ENCODE results near the gene CD28.

The CD28 gene

GRCh38 chr2:203733684-203734083, 27.2 kb downstream of the CD28 start:
- Histone ChIP-seq H3K4me3 (replicated peaks; ENCODE audit: insufficient read depth, low read length) (no peak overlapping the region), H3K27me3 (ENCODE audit: insufficient read depth, poor library complexity, severe bottlenecking) (no peaks in the 10 kb centered on the region), H3K27ac (replicated peaks) (no peak overlapping the region)
- no peak for DNase-seq (ENCODE audit: low read depth in 1 of 2, low spot score in 1 of 2)
- TF ChIP-seq REST (IDR thresholded peaks at IDR 0.05; ENCODE audit: insufficient replicate concordance, low read depth): no peak
- no peak for TF ChIP-seq POLR2AphosphoS5 (IDR thresholded peaks at IDR 0.05; ENCODE audit: low read depth)
- no peak for TF ChIP-seq GABPA (IDR thresholded peaks at IDR 0.05; ENCODE audit: low read depth)
- no peak for TF ChIP-seq CTCF (IDR thresholded peaks at IDR 0.05; ENCODE audit: insufficient read depth, low read length)
- TF ChIP-seq SPI1 (IDR thresholded peaks at IDR 0.05; ENCODE audit: borderline replicate concordance, low read depth): no peak

GRCh38 chr2:203734276-203734983, 28.0 kb downstream of the CD28 start:
- H3K27me3 ChIP-seq (ENCODE audit: insufficient read depth, poor library complexity, severe bottlenecking): no peaks in the 10 kb centered on the region
- TF ChIP-seq SPI1 (IDR thresholded peaks at IDR 0.05; ENCODE audit: borderline replicate concordance, low read depth): no peak
- TF ChIP-seq CTCF (IDR thresholded peaks at IDR 0.05; ENCODE audit: insufficient read depth, low read length): no peak
- TF ChIP-seq POLR2AphosphoS5 (IDR thresholded peaks at IDR 0.05; ENCODE audit: low read depth): no peak
- TF ChIP-seq REST (IDR thresholded peaks at IDR 0.05; ENCODE audit: insufficient replicate concordance, low read depth): no peak
- no peak overlapping the region for H3K4me3 ChIP-seq (replicated peaks; ENCODE audit: insufficient read depth, low read length)
- no peak for DNase-seq (ENCODE audit: low read depth in 1 of 2, low spot score in 1 of 2)
- H3K27ac ChIP-seq (replicated peaks): no peak overlapping the region

GRCh38 chr2:203737360-203737759, 30.9 kb downstream of the CD28 start:
- no peak for DNase-seq (ENCODE audit: low read depth in 1 of 2, low spot score in 1 of 2)
- TF ChIP-seq POLR2AphosphoS5 (IDR thresholded peaks at IDR 0.05; ENCODE audit: low read depth) (no peak), SPI1 (IDR thresholded peaks at IDR 0.05; ENCODE audit: borderline replicate concordance, low read depth) (no peak), GABPA (IDR thresholded peaks at IDR 0.05; ENCODE audit: low read depth) (no peak), CTCF (IDR thresholded peaks at IDR 0.05; ENCODE audit: insufficient read depth, low read length) (no peak), REST (IDR thresholded peaks at IDR 0.05; ENCODE audit: insufficient replicate concordance, low read depth) (no peak)
- Histone ChIP-seq H3K27me3 (ENCODE audit: insufficient read depth, poor library complexity, severe bottlenecking) (no peaks in the 10 kb centered on the region), H3K4me3 (replicated peaks; ENCODE audit: insufficient read depth, low read length) (no peak overlapping the region), H3K27ac (replicated peaks) (no peak overlapping the region)
